ENCODE measurements around the gene COL6A2. TPM values are rescaled to one million over a fixed set of nuclear protein-coding genes. Genes with fewer than 3 reads are reported as not detected.
"Not testable (repeated sequence)": the region's sequence is repeated elsewhere in the genome, so short reads cannot be mapped to it uniquely, and the experiment has no call there.

The COL6A2 gene
- total and polyA plus RNA-seq, 4 donors = 88.8 to 466 (median 185) TPM

- DNase-seq (ENCODE audit: low read depth in 4 of 6, low spot score in 6 of 6); H3K4me3 ChIP-seq (ENCODE audit: low read depth, low read length); H3K27me3 ChIP-seq (ENCODE audit: control insufficient read depth, insufficient read depth, low read length); H3K9me3 ChIP-seq (ENCODE audit: control insufficient read depth, insufficient read depth, low read length); H3K36me3 ChIP-seq (ENCODE audit: control insufficient read depth, insufficient read depth, low read length); H3K27ac ChIP-seq (ENCODE audit: low read depth, low read length); H3K4me1 ChIP-seq (ENCODE audit: control insufficient read depth, insufficient read depth, low read length): not testable (repeated sequence)
- 63% methylated on average over 28 of the region's 29 CpGs for WGBS (ENCODE audit: insufficient coverage)
Observed at GRCh38 chr21:46140352-46141003, 42.6 kb downstream of the COL6A2 start.

DNA sequence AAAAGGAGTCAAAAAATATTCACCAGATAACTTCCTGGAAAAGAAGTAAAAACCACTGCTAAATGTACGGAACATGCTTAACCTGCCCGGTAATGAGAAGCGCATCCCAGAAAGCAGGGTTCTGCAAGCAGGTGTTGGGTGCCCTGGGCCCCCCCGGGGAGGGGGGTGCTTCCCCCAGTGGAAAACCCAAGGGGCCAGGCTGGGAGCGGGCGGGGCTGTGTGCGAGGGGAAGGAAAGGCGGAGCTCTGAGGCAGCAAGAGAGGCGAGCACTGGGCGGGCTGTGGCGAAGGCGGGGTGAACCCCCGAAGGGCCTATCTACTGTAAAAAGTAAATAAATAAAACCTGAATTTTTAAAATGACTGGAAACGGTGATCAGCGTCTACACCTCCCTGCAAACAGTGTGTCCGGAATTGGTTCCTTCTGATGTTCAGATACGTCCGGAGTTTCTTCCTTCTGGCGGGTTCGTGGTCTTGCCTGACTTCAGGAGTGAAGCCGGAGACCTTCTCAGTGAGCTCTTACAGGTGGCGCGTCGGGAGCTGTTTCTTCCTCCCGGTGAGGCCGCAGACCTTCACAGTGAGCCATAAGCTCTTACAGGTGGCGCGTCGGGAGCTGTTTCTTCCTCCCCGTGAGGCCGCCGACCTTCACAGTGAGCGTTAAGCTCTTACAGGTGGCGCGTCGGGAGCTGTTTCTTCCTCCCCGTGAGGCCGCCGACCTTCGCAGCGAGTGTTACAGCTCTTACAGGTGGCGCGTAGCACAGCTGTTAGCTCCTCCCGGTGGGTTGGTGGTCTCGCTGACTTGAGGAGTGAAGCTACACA is 44.1 kb downstream of the COL6A2 start:
- no peaks in the 10 kb centered on the region for H3K27me3 ChIP-seq (ENCODE audit: control insufficient read depth, insufficient read depth, low read length)
- no peak overlapping the region for H3K27ac ChIP-seq (ENCODE audit: low read depth, low read length)
- no peaks in the 10 kb centered on the region for H3K4me1 ChIP-seq (ENCODE audit: control insufficient read depth, insufficient read depth, low read length)
- H3K9me3 ChIP-seq (ENCODE audit: control insufficient read depth, insufficient read depth, low read length) = no peaks in the 10 kb centered on the region
- 94% methylated on average over 35 of the region's 45 CpGs for WGBS (ENCODE audit: insufficient coverage)
- no peak overlapping the region for H3K4me3 ChIP-seq (ENCODE audit: low read depth, low read length)
- H3K36me3 ChIP-seq (ENCODE audit: control insufficient read depth, insufficient read depth, low read length) = peaks cover 3% of the 10 kb centered on the region
- no peak for DNase-seq (ENCODE audit: low read depth in 4 of 6, low spot score in 6 of 6)

GRCh38 chr21:46142582-46143473 is 44.9 kb downstream of the COL6A2 start:
- H3K27me3 ChIP-seq (ENCODE audit: control insufficient read depth, insufficient read depth, low read length) = no peaks in the 10 kb centered on the region
- H3K9me3 ChIP-seq (ENCODE audit: control insufficient read depth, insufficient read depth, low read length) = no peaks in the 10 kb centered on the region
- DNase-seq (ENCODE audit: low read depth in 4 of 6, low spot score in 6 of 6) = no peak
- H3K4me3 ChIP-seq (ENCODE audit: low read depth, low read length) = no peak overlapping the region
- no peak overlapping the region for H3K27ac ChIP-seq (ENCODE audit: low read depth, low read length)
- peaks cover 3% of the 10 kb centered on the region for H3K36me3 ChIP-seq (ENCODE audit: control insufficient read depth, insufficient read depth, low read length)
- 93% methylated on average over 18 of the region's 21 CpGs for WGBS (ENCODE audit: insufficient coverage)
- H3K4me1 ChIP-seq (ENCODE audit: control insufficient read depth, insufficient read depth, low read length) = no peaks in the 10 kb centered on the region

DNA sequence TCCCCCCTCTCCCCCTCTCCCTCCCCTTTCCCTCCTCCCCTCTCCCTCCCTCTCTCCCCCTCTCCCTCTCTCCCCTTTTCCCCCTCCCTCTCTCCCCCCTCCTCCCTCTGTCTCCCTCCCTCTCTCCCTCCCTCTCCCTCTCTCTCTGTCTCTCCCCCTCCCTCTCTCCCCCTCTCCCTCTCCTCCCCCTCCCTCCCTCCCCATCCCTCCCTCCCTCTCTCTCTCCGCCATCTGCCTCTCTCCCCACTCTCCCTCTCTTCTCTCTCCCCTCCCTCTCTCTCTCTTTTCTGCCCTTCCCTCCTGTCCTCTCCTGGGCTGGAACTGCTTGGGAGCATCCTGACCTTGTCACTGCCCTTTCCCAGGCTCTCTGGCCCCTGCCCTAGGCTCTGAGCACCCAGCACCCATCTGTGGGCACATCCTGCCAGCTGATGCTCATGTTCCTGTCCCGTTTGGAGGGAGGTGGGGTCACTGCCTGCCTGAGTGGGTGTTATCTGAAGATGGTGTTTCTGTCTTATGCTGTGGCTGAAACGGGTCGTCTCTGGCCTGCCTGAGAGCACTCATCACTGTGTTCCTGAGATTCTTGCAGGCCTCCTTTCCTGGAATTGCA is 46.7 kb downstream of the COL6A2 start:
- WGBS (ENCODE audit: insufficient coverage) = 48% methylated on average over 4 of the region's 4 CpGs
- DNase-seq (ENCODE audit: low read depth in 4 of 6, low spot score in 6 of 6) = no peak

DNA sequence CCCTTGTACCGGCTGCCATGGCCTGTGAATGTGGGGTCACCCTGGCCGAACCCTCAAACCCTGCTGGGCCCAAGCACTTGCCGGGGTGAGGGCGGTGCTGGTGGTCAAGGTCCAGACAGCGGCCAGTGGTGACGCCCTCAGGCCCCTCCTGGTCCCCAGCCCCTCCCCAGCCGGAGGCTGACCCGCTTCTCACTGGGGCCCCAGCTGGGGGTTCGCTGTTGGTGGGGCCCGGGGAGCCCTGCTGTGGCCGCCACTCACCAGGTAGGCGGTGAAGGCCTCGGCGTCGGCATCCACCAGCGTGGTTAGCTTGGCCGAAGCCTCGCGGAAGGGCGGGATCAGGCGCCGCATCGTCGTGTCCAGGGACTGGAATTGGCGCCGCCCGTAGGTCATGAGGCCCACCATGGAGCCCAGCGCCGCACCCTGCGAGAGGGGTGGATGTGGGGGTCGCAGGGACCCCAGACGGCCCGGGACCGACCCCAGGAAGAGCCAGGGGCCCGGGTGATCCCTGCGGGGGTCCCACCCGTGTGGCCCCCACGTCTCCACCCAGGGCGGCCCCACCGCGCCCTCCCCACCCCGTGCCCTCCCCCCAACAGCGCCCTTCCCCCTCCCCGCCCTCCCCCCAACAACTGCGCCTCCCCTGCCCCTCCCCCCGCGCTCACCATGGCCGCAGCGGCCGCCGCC is 47.4 kb downstream of the COL6A2 start:
- H3K4me3 ChIP-seq (ENCODE audit: low read depth, low read length) = no peak overlapping the region
- H3K4me1 ChIP-seq (ENCODE audit: control insufficient read depth, insufficient read depth, low read length) = no peaks in the 10 kb centered on the region
- no peaks in the 10 kb centered on the region for H3K36me3 ChIP-seq (ENCODE audit: control insufficient read depth, insufficient read depth, low read length)
- 98% methylated on average over 31 of the region's 51 CpGs for WGBS (ENCODE audit: insufficient coverage)
- no peak for DNase-seq (ENCODE audit: low read depth in 4 of 6, low spot score in 6 of 6)
- no peak overlapping the region for H3K27ac ChIP-seq (ENCODE audit: low read depth, low read length)
- H3K9me3 ChIP-seq (ENCODE audit: control insufficient read depth, insufficient read depth, low read length) = no peaks in the 10 kb centered on the region
- H3K27me3 ChIP-seq (ENCODE audit: control insufficient read depth, insufficient read depth, low read length) = no peaks in the 10 kb centered on the region

More for the DNA sequence above, 46.7 kb downstream of the COL6A2 start:
- Histone ChIP-seq H3K36me3 (ENCODE audit: control insufficient read depth, insufficient read depth, low read length) (no peaks in the 10 kb centered on the region), H3K4me1 (ENCODE audit: control insufficient read depth, insufficient read depth, low read length) (no peaks in the 10 kb centered on the region), H3K27me3 (ENCODE audit: control insufficient read depth, insufficient read depth, low read length) (no peaks in the 10 kb centered on the region), H3K4me3 (ENCODE audit: low read depth, low read length) (no peak overlapping the region), H3K9me3 (ENCODE audit: control insufficient read depth, insufficient read depth, low read length) (no peaks in the 10 kb centered on the region), H3K27ac (ENCODE audit: low read depth, low read length) (no peak overlapping the region)

- H3K36me3 ChIP-seq (ENCODE audit: control insufficient read depth, insufficient read depth, low read length) = no peaks in the 10 kb centered on the region
- no peak overlapping the region for H3K4me3 ChIP-seq (ENCODE audit: low read depth, low read length)
- WGBS (ENCODE audit: insufficient coverage) = 92% methylated on average over 58 of the region's 60 CpGs
- H3K27me3 ChIP-seq (ENCODE audit: control insufficient read depth, insufficient read depth, low read length) = no peaks in the 10 kb centered on the region
- H3K27ac ChIP-seq (ENCODE audit: low read depth, low read length) = no peak overlapping the region
- H3K9me3 ChIP-seq (ENCODE audit: control insufficient read depth, insufficient read depth, low read length) = no peaks in the 10 kb centered on the region
- DNase-seq (ENCODE audit: low read depth in 4 of 6, low spot score in 6 of 6) = no peak
- no peaks in the 10 kb centered on the region for H3K4me1 ChIP-seq (ENCODE audit: control insufficient read depth, insufficient read depth, low read length)
Observed at GRCh38 chr21:46145840-46146691, 48.2 kb downstream of the COL6A2 start.

GRCh38 chr21:46146856-46147255 is 48.9 kb downstream of the COL6A2 start:
- 77% methylated on average over 10 of the region's 14 CpGs for WGBS (ENCODE audit: insufficient coverage)
- DNase-seq (ENCODE audit: low read depth in 4 of 6, low spot score in 6 of 6) = no peak
- Histone ChIP-seq H3K36me3 (ENCODE audit: control insufficient read depth, insufficient read depth, low read length) (no peaks in the 10 kb centered on the region), H3K9me3 (ENCODE audit: control insufficient read depth, insufficient read depth, low read length) (no peaks in the 10 kb centered on the region), H3K27me3 (ENCODE audit: control insufficient read depth, insufficient read depth, low read length) (no peaks in the 10 kb centered on the region), H3K4me1 (ENCODE audit: control insufficient read depth, insufficient read depth, low read length) (no peaks in the 10 kb centered on the region), H3K4me3 (ENCODE audit: low read depth, low read length) (no peak overlapping the region), H3K27ac (ENCODE audit: low read depth, low read length) (no peak overlapping the region)

GRCh38 chr21:46147429-46147828 is 49.5 kb downstream of the COL6A2 start:
- not testable (repeated sequence) for H3K27ac ChIP-seq (ENCODE audit: low read depth, low read length); H3K4me3 ChIP-seq (ENCODE audit: low read depth, low read length); DNase-seq (ENCODE audit: low read depth in 4 of 6, low spot score in 6 of 6); H3K36me3 ChIP-seq (ENCODE audit: control insufficient read depth, insufficient read depth, low read length); H3K9me3 ChIP-seq (ENCODE audit: control insufficient read depth, insufficient read depth, low read length); H3K27me3 ChIP-seq (ENCODE audit: control insufficient read depth, insufficient read depth, low read length); H3K4me1 ChIP-seq (ENCODE audit: control insufficient read depth, insufficient read depth, low read length)
- WGBS (ENCODE audit: insufficient coverage) = 77% methylated on average over 12 of the region's 12 CpGs

Measured in spinal cord (tissue), 10 donors.